GM19372 (cell line): ENCODE results near the gene ZNRF3.
"Not testable (repeated sequence)": the region's sequence is repeated elsewhere in the genome, so short reads cannot be mapped to it uniquely, and the experiment has no call there.

ENCODE experiments used
- ATAC-seq: cut with Tn5 transposase; IDR thresholded peaks from one replicate; pipeline ENCODE4 v1.9.1; 2021; ENCODE audit warnings: mild to moderate bottlenecking, low read depth, moderate library complexity; ENCODE audit not compliant: unreplicated experiment

Gene ZNRF3

DNA sequence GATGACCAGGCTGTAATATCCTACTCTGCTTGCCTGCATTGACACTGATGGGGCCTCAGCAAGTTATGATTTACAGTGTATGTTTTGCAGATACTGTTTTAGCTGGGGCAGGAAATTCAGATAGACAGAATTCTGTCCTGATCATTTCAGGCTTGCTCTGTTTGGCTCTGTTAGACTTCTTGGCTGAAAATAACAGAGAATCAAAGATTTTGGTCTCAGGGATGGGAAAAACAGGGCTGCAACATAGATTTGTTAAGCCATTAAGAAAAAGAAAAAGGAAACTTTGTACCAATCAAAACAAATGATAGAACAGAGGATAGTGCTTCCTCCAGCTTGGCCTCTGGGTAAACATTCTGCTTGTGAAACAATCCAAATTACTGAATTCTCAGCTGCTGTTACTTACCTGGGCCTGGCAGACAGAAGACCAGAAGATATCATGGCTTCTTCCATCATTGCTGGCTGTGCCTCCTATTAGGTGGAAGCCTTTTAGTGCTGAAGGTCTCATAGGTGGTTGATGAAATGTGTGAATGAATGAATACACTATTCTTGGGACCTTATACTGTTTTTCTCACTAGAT lies 22.0 kb downstream of the ZNRF3 start:
- no peak for ATAC-seq

DNA sequence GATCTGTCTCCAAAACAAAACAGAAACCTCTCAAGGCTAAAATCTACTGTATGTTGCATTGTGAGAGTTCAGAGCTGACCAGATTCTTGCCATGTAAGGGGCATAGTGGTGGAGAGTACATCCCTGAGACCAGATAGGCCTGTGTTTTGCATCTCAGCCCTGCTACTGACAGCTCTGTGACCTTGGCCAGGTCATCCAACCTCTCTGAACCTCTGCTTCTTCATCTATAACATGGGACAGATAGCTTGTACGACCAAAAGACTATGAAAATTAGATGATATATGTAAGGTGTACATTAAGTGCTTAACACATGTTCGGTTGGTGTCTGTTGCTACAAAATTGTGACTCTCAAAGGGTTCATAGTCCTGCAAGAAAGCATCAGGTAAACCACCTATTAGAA lies 22.9 kb downstream of the ZNRF3 start:
- no peak for ATAC-seq

DNA sequence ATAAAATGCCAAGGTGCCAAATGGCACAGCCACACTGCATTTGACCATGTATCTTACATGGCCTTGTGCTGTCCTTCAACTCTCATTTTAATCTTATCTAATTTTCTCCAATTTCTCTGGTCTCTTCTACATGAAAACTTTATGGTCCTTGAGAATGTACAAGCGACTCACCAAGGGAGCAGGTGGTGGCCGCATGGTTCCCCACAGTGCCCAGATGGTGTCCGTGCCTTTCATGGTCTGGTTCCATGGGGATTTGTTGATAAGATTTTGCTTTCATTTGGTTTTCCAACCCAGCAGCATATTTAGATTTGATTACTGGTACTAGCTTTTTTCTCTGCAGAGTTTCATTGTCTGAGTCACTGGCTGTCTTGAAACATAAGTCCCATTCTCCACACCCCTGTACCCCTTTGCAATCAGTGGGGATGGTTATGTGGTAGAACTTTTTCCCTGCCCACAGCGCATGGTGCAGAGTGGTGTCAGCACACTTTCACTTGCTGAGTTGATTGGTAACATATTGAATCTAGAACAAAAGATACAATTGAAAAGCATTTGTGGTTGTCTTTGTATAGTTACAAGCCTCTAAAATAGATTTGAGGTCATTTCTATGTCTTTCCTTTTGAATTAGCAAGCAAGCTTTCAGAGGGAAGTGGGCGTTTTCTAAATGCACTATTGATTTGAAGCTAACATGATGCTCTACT lies 24.1 kb downstream of the ZNRF3 start:
- ATAC-seq = no peak

DNA sequence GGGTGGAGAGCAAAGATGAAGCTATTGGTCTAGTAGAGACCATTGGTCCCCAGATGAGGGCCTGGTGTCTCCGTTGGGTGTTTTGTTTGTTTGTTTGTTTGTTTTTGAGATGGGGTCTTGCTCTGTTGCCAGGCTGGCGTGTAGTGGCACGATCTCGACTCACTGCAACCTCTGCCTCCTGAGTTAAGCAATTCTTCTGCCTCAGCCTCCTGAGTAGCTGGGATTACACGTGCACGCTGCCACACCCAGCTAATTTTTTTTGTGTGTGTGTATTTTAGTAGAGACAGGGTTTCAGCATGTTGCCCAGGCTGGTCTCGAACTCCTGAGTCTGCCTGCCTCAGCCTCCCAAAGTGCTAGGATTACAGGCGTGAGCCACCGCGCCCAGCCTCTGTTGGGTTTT lies 25.4 kb downstream of the ZNRF3 start:
- not testable (repeated sequence) for ATAC-seq

DNA sequence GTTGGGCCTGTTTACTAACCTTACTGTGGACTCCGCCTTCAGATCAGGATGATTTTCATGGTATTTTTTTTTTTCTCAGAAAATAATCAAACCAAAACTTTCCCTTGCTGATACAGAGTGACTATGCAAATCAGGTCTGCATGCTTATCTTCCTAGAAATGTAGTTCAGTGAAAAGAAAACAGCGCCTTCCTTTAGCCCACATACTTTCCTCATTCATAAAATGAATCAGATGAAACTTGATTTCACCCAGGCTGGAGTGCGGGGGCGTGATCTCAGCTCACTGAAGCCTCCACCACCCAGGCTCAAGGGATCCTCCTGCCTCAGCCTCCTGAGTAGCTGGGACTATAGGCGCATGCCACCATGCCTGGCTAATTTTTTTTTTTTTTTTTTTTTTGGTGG lies 26.0 kb downstream of the ZNRF3 start:
- ATAC-seq = no peak

DNA sequence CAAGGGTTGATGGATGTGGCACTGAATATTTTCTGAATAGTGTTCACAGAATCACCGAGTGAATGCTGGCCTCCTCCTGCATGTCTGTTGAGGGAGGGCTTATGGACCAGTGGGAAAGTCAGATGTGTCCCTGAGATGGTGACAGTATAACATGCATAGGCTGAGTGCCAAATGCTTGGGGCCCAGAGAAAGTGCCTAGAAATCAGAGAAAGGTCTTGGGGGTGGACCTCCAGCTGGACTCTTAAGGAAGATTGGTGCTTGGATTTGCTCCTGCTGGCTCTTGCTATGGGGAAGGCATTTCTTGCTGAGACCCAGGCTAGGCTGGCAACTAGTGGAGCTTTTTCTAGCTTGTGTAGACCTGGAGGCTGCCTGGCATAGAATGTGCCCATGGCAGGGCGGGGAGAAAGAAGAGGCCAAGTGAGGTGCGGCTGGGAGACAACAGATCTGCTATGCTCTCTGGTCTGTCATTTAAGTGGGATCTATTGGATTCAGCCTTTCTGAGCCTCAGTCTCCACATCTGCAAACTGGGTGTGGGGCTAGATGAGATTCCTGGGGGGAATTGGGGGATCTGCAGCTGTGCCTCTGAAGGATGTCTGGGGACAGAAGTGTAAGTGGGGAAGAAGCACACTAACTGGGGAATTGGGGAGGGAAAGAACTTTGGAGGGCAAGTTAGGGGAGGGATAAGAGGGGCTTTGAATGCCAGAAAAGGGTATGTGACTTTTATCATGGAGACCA lies 27.4 kb downstream of the ZNRF3 start:
- no peak for ATAC-seq

DNA sequence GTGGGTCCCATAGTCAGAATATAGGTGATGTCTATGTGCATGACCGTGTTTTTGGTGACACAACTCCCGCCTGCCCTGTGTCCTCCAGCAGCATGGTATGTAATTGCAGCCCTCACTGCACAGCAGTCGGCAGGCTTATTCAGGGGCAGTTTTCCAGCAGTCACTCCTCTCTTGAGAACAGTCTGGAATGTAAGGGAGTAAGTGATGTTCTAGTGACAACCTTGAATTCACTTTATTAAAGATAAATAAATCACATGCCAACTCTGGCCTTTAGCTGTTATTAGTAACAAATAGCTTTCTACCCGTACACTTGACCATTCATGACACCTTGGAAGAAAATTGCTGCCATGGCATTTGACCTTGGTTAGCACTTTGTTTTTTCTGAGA lies 27.9 kb downstream of the ZNRF3 start:
- ATAC-seq = no peak

DNA sequence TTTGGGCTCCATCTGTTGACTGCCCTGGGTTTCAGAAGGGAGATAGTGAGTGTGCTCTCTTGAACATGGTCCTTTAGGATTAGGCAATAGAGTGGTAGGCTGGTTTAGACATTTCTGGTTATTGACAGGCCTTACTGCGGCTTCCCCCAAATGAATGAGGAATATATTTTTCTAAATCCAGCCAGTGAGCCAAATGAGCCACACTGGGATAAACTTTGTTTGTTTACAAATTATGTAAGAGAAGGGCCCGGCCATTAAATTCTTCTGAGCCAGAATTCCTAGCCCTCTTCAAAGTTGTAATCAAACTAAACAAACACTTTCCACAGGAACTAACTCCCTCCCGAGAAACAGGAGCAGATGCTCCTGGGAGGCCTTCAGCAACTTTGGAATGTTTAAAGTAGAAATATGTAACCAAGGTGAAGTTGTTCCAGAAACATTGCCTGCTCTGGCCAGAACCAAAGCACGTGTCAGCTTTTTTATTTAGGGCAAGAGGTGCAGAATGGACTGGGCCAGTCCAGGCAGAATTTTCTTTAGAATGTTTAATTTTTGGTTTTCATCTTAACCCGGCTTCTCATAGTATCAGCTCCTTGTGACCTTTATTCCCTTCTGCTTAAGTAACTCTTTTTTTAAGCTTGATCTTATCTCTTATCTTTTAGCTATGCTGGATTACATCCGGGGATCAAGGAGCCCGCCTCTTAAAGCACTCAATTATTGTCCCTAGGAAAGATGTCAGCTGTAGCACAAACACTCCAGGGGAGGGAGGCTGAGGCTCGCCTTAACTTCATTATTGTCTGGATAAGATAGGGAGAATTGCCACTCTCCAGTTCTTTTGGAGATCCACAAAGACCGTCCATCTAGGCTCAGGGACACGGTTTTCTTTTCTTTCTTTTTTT lies 28.7 kb downstream of the ZNRF3 start:
- no peak for ATAC-seq

DNA sequence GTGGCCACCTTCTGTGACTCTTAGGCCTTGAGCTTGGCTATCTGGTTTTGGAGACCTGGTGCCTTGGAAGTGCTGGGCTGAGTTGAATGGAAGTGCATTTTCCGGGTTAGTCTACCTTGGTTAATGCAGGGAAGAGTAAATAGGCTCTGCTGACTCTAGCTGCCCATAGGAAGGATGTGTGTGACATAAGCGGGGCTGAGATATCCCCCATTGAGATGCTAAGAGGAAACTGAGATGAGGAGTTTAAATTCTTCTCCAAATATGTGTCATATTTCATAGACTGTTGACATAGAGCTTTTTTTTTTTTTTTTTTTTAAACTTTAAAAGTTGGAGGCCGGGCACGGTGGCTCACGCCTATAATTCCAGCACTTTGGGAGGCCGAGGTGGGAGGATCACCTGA lies 30.8 kb downstream of the ZNRF3 start:
- no peak for ATAC-seq

DNA sequence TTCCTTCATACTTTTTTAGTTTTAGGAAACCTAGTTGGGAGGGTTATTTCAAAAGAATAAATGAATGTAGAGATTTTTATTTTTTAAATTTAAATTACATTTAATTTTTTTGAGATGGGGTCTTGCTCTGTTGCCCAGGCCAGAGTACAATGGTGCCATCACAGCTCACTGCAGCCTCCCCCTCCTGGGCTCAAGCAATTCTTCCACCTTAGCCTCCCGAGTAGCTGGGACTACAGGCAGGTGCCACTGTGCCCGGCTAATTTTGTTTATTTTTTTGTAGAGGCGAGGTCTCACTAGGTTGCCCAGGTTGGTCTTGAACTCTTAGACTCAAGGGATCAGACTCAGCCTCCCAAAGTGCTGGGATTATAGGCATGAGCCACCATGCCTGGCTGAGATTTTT lies 32.6 kb downstream of the ZNRF3 start:
- no peak for ATAC-seq

DNA sequence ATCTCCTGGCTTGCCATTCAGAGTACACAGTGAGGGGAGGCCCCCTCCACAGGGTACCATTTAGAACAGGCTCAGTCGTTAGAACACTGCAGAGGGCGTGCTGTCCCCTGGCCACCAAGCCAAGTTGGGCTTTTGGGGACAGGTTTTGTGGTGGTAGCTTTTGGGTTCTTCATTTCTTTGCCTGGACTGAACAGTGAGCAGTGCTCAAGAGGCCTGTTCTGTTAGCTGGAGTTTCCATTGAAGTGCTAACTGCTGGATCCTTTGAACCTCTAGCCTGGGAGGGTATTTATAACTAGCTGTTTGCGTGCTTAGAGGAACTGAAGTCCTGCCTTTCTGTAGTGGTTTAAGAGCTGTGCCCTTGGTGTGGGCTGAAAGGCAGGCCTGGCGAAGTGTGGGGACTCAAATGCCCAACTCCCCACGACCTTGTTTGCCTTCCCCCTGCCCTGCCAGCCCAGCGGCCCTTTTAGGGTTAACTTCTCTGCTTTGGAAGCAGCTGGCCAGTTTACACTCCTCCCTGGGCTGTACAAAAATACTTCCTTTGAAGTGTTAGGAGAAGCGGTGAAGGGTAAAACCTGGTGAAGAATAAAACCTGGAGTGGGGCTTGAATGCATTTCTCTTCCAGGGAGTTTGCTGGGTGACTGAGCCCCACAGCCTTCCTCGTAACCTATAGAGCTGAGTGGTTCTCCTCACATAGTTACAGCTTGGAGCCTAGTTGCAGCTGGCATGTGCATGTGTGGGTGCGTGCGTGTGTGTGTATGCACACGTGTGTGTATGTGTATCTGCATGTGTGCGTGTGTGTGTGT lies 34.6 kb downstream of the ZNRF3 start:
- ATAC-seq = no peak

DNA sequence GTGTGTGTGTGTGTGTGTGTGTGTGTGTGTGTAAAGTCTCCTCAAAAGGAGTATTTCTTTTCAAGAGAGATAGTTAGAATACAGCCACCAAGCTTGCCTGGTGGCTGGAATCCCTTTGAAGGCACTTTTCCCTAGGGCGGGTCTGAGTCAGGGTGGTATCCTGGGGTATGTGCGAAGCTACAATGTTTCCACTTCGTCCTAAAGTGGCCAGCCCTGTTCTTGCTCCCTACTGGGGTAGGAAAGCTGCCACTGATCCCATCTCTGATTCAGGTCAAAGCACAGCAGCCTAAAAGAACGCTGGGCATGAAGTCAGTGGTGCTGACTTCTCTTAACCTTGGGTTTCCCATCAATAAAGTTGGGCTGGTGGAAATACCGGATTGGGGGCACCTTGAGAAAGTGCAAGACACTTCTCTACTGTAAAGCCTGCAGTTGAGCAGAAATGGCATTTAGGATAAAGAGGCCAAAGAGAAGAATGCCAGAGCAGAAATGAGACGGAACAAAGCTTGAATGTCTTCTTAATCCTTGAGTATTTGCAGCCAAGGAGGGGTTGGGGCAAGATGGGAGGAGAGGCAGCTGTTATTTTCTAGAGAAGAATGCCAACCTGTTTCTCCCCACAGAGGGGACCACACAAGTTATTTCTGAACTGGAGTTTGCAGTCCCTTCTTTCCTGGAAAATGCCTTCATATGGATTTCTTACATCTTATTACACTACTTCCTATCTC lies 35.3 kb downstream of the ZNRF3 start:
- no peak for ATAC-seq

DNA sequence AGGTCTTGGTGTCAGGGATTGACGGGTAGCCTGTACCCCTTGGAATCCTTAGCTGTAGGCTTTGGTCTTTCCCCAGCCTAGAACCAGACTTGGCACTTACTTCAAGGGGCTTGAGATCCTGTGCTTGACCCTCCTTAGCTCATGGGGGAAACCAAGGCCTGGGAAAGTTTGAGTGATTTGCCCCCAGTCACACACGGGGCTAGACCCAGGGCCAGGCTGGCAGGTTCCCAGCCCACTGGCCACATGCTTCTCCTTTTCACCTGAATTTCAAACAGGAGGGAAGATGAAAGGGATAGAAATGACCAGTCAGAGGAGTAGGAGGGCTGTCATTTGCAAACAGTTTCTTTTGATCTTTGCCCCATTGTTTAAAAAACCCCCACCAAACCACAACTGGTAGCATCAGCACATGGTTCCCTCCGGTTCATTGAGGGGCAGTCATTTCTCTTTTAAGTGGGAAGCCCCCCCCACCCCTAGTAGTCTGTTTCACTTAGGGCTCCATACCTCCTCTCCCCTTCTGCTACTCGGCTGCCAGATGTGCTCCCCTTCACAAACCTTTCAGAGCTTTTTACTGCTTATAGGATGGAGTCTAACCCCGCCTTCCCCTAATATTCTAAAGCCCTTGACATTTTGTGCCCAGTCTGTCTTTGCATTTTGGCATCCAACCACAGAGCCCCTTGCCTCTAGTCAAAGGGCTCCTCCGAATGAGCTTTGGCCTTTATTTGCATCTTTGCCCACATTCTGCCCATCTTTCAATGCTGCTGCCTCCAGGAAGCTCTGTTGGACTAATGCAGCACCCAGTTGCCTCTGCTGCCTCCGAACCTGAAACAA lies 37.6 kb downstream of the ZNRF3 start:
- ATAC-seq = no peak

DNA sequence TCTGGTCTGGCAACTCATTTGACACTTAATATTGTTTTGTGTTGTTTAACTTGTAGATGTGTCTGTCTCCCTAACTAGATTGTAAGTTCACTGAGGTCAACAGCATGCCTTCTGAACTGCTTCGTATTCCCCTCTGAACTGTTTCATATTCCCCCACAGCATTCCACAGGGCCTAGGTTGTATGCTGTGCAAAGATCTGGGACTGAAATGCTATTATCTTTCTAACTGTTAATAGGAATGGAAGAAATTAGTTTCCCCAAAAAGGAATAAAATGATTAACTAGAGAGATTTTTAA lies 38.2 kb downstream of the ZNRF3 start:
- no peak for ATAC-seq

DNA sequence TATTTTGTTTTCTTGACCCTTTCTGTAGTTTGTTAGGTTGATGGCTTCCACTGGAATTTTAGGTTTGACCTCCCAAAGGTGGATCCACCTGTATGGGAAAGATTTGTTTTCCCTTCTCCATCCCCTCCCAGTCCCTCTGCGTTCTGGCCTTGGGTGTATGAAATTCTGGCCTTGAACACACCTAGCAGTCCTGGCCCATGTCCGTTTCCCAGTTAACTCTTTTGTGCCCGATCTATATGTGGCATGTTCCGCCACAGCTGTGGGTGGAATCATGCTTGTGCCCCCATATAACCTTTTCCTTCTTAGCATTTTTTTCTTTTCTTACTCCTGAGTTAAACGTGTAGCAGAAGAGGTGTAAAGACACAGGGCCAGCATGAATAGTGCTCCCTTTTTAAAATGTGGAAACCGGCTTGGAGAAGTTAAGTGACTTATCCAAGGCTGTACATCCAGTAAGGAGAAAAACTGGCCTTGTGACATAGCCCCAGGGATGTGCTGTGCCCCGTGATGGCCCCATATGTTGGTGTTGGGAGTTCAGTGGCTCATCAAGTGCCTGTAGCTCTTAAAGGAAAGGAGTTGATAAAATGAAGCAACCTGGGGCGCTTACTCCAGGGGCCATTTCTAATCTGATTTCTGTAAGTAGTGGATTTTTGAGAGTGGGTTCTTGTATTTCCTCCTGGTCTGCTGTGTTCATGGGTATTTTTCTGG lies 39.3 kb downstream of the ZNRF3 start:
- no peak for ATAC-seq

DNA sequence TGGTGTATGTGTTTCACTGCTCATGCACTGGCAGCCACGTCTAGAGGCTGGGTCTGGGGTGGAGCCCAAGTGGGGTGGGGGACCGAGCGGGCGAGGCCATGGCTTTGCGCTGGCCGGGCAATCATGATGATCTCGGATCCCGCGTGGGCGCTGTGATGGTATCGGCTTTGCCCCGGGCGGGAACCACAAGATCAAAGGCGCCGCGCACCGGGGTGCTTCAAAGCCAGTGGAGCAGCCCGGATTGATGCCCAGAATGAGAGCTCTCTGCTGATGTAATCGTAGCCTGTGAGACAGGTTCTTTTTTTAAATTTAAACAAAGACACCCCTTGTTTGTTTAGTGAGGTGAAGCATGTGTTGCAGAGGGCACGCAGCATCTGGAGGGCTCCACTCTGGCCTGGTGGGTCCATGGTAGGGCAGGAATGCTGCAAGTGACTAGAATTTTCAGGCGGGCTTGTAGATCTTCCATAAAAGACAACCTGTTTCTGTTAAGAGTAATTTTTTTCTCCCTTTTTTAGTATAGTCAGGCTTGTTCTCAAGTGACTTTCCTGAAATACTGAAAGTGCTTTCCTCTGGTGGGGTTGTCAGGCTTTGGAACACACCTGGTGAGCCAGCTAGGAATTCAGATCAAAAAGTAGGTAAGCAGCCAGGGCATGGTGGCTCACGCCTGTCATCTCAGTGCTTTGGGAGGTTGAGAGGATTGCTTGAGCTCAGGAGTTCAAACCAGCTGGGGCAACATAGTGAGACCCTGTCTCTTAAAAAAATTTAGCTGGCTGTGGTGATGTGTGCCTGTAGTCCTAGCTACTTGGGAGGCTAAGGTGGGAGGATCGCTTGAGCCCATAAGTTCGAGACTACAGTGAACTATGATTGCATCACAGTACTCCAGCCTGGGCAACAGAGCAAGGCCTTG lies 40.7 kb downstream of the ZNRF3 start:
- ATAC-seq = no peak

DNA sequence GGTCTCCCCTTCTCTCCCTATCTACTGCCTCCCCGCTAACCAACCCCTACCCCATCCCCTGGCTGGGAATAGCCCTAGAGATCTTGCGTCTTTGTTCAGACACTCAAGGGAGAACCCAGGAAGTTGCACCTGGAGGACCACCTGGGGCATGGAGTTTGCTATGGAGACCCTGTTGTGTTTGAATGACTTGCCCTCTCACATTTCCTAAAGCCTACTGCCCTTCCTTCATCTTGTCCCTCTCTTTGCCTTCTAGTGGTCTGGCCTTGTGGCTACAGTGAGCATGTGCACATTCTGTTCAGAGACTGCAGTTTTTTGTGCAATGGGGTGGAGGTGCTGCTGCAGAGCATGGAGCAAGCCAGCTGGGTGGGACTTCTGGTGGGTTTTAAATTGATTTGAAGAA lies 42.5 kb downstream of the ZNRF3 start:
- no peak for ATAC-seq
